K562 (cell line): ENCODE measurements around the gene NUP50. TPM values are rescaled to one million over a fixed set of nuclear protein-coding genes. Genes with fewer than 3 reads are reported as not detected.

Experiments used
- ATAC-seq: fragments of 200-7000 bp; cut with Tn5 transposase; 3 replicates; pipeline ENCODE4 v1.9.1; 2020; ENCODE audit warnings: moderate library complexity
- BruUV-seq: library from RNA; stranded (reverse); fragments of 400-500 nt; replicated peaks from 2 replicates; lab custom pipeline; 2021; lab: Mats Ljungman, UMichigan
- CTCF ChIA-PET: fragments of 300-600 bp; formaldehyde crosslinking; extraction: SDS; loops from one replicate; lab custom pipeline; 2021; ENCODE audit warnings: low intra/inter-chr PET ratio; lab: Yijun Ruan, JAX
- POLR2A ChIA-PET: fragments of 300-600, 350-650 bp; sonication (Branson Sonifier 250); formaldehyde crosslinking; extraction: SDS; loops from one replicate; lab custom pipeline; 2021; ENCODE audit warnings: antibody characterized with exemption, inconsistent platforms; lab: Yijun Ruan, JAX
- DNase-seq, 4 experiments: peaks; one replicate each; pipeline versions ENCODE4 v3.0.0 to v3.0.0-alpha.2; 2011 to 2018; ENCODE audit warnings: low spot score in 3 of 4, mixed read lengths in 3 of 4; ENCODE audit errors: extremely low read depth in 1 of 4
- FAIRE-seq: peaks from 2 replicates; lab custom pipeline; 2011; peaks lifted over from hg19 to GRCh38; lab: Jason Lieb, UNC
- H2AFZ ChIP-seq: 2 replicates; pipeline ENCODE4 v1.6.0; 2011; ENCODE audit warnings: low read depth, low read length, control low read depth, inconsistent platforms
- H3K27ac ChIP-seq: fragments of 200-600 bp; 3 replicates; pipeline ENCODE4 v1.8.0; 2011; ENCODE audit warnings: low read depth, mild to moderate bottlenecking, control low read depth, inconsistent platforms, low read length, moderate library complexity, mixed read lengths; ENCODE audit errors: extremely low read depth
- H3K27me3 ChIP-seq, 2 experiments: fragments of 300-600 bp in 1 of 2; 2 replicates in 1 of 2; 3 replicates in 1 of 2; pipeline versions ENCODE4 v1.6.0 to v1.8.0; 2011; ENCODE audit warnings: inconsistent platforms in 2 of 2, low read length in 2 of 2, mild to moderate bottlenecking in 1 of 2, mixed read lengths in 1 of 2, moderate library complexity in 1 of 2; ENCODE audit not compliant: control insufficient read depth in 2 of 2, insufficient read depth in 2 of 2
- H3K36me3 ChIP-seq: fragments of 300-600 bp; 3 replicates; pipeline ENCODE4 v1.8.0; 2011; ENCODE audit warnings: mild to moderate bottlenecking, low read length, inconsistent platforms; ENCODE audit not compliant: control insufficient read depth, insufficient read depth
- H3K4me1 ChIP-seq, 2 experiments: fragments of 200-600 bp in 1 of 2; replicated peaks in 1 of 2; 2 replicates in 1 of 2; 3 replicates in 1 of 2; pipeline versions ENCODE4 v1.5.1 to v1.8.0; 2011; ENCODE audit warnings: inconsistent platforms in 2 of 2, low read length in 2 of 2, mild to moderate bottlenecking in 1 of 2, mixed read lengths in 1 of 2, moderate library complexity in 1 of 2; ENCODE audit not compliant: control insufficient read depth in 2 of 2, insufficient read depth in 2 of 2
- H3K4me2 ChIP-seq: 2 replicates; pipeline ENCODE4 v1.6.1; 2011; ENCODE audit warnings: low read length, control low read depth, inconsistent platforms, mixed read lengths; ENCODE audit not compliant: insufficient read depth
- H3K4me3 ChIP-seq: fragments of 200-600 bp; sonication (generic), shearing (Covaris generic); 2 replicates; pipeline ENCODE4 v1.5.1; 2016; ENCODE audit warnings: control low read depth, inconsistent platforms
- H3K79me2 ChIP-seq: fragments of 200-600 bp; 3 replicates; pipeline ENCODE4 v1.8.0; 2011; ENCODE audit warnings: low read length, inconsistent platforms; ENCODE audit not compliant: control insufficient read depth, insufficient read depth
- H3K9ac ChIP-seq, 2 experiments: 2 replicates each; pipeline versions ENCODE4 v1.6.0 to v1.6.1; 2011; ENCODE audit warnings: low read depth in 2 of 2, low read length in 2 of 2, control low read depth in 1 of 2, inconsistent platforms in 1 of 2, mild to moderate bottlenecking in 1 of 2, mixed read lengths in 1 of 2; ENCODE audit not compliant: insufficient read depth in 1 of 2
- H3K9me1 ChIP-seq: one replicate; pipeline ENCODE4 v1.6.0; 2011; ENCODE audit warnings: inconsistent platforms, mild to moderate bottlenecking, low read length, moderate library complexity; ENCODE audit not compliant: control insufficient read depth, insufficient read depth
- H3K9me3 ChIP-seq: replicated peaks from 2 replicates; pipeline ENCODE4 v1.5.1; 2011; ENCODE audit warnings: low read depth, low read length, inconsistent platforms; ENCODE audit not compliant: control insufficient read depth, insufficient read depth
- H4K20me1 ChIP-seq: replicated peaks from 2 replicates; pipeline ENCODE4 v1.6.1; 2011; ENCODE audit warnings: low read length, inconsistent platforms, mixed read lengths; ENCODE audit not compliant: control insufficient read depth, insufficient read depth
- ARID1B ChIP-seq: fragments of 450-650 bp; IDR thresholded peaks from 2 replicates; pipeline ENCODE4 v1.6.1; 2016; ENCODE audit warnings: antibody characterized with exemption, mild to moderate bottlenecking, inconsistent platforms
- CBFA2T3 ChIP-seq: fragments of 450-650 bp; IDR thresholded peaks from 2 replicates; pipeline ENCODE4 v1.6.1; 2017
- CHD2 ChIP-seq: IDR thresholded peaks from 2 replicates; pipeline ENCODE4 v1.6.1; 2011; ENCODE audit warnings: low read depth, low read length
- FOXM1 ChIP-seq, 2 experiments: fragments of 450-650 bp in 1 of 2; sonication (generic) in 1 of 2; formaldehyde crosslinking in 1 of 2; IDR thresholded peaks; 2 replicates each; pipeline versions ENCODE4 v1.6.1 to v1.9.0; 2017 to 2022; ENCODE audit warnings: low read depth in 2 of 2, mild to moderate bottlenecking in 2 of 2, missing genetic modification reagents in 1 of 2, moderate library complexity in 1 of 2
- HMBOX1 ChIP-seq: sonication (generic); IDR thresholded peaks from 2 replicates; pipeline ENCODE4 v1.6.1; 2016
- NR2F6 ChIP-seq: fragments of 450-650 bp; formaldehyde crosslinking; IDR thresholded peaks from 2 replicates; pipeline ENCODE4 v1.4.0; 2020; ENCODE audit warnings: mild to moderate bottlenecking
- PCBP2 ChIP-seq: fragments of 200-400 bp; formaldehyde crosslinking; IDR thresholded peaks from 2 replicates; pipeline ENCODE4 v1.6.1; 2018; ENCODE audit warnings: low read length, low read depth, mild to moderate bottlenecking, moderate library complexity; ENCODE audit not compliant: poor library complexity, severe bottlenecking
- RBFOX2 ChIP-seq: fragments of 200-400 bp; formaldehyde crosslinking; IDR thresholded peaks from 2 replicates; pipeline ENCODE4 v1.6.1; 2017; ENCODE audit warnings: low read depth, mild to moderate bottlenecking, low read length, moderate library complexity
- SMARCB1 ChIP-seq: IDR thresholded peaks from 2 replicates; pipeline ENCODE4 v1.6.1; 2011; ENCODE audit warnings: improper control_type of control experiment, low read depth; ENCODE audit not compliant: insufficient read length
- SPI1 ChIP-seq: IDR thresholded peaks from 2 replicates; pipeline ENCODE4 v1.6.1; 2011; ENCODE audit warnings: low read depth, low read length, control low read depth, borderline replicate concordance
- ZNF584 ChIP-seq: fragments of 200-800 bp; sonication (Bioruptor generic); IDR thresholded peaks from 2 replicates; pipeline ENCODE4 v1.6.1; 2016; ENCODE audit warnings: low read depth, mild to moderate bottlenecking, missing genetic modification characterization, missing compliant biosample characterization
- WGBS: fragments of 100-300 bp; shearing (Covaris generic); methylation state at CpG from one replicate; pipeline ENCODE4 v1.1.6; 2016; ENCODE audit warnings: low coverage, mixed read lengths; ENCODE audit not compliant: insufficient coverage; ENCODE audit errors: missing lambda C conversion rate; 5-methylcytosine and 5-hydroxymethylcytosine counted together
- in situ Hi-C: fragments of 300-500 bp; cut with MboI; formaldehyde crosslinking; loops from 4 replicates; pipeline ENCODE4 v1.15.0; 2018; ENCODE audit warnings: inconsistent platforms, mixed read lengths
- intact Hi-C: fragments of 100-400 bp; cut with micrococcal nuclease; formaldehyde crosslinking; loops from 2 replicates; pipeline ENCODE4 v1.14.2; 2022
- polyA plus RNA-seq, 8 experiments: library from polyadenylated mRNA; depleted of rRNA in 4 of 8; stranded (reverse) in 5 of 8; unstranded in 3 of 8; fragments of >200 nt; fragmentation: Nextera tagmentation in 2 of 8; fragmentation: Illumina TruSeq in 1 of 8; extraction: Ambion mirVana in 2 of 8; extraction: Trizol in 1 of 8; gene quantifications; 2 replicates each; pipeline versions ENCODE4 v1.2.1 to v1.2.3, GENCODE V29; 2011 to 2014; ENCODE audit warnings: inconsistent platforms in 1 of 8, missing spikeins in 1 of 8
- total RNA-seq, 7 experiments: library from RNA; depleted of rRNA in 6 of 7; stranded (reverse); fragments of >200 nt in 6 of 7; fragmentation: Illumina TruSeq in 2 of 7; extraction: Trizol in 2 of 7; gene quantifications; 2 replicates each; pipeline versions ENCODE4 v1.2.1 to v1.2.3, GENCODE V29; 2011 to 2021; ENCODE audit warnings: low replicate concordance in 1 of 7

NUP50 gene
- total and polyA plus RNA-seq, 9 of the 15 experiments (the other 6 are each of a cell fraction or from before 2014, with no cell fraction given): 23.8 to 83.7 (median 55.3) TPM

DNA sequence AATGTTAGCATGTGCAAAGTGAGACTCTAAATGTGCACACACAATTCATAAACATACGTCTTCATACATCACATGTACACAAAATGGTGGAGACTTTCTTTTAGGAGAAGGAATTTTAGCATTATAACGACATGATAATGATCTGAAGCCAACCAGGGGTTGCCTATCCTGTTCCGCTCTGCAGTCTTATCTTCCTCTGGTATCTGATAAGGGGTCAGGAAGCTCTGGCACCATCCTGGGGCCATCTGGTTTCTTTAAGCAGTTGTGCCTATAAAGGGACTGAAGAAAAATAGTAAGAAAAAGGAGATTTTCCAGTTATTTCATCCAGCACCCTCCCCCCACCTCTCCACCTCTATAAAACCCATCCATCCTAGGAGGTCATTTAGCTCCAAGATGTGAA, 5.8 kb upstream of the NUP50 start:
- Histone ChIP-seq H3K9me3 (no peaks in the 10 kb centered on the region), H3K79me2 (peaks cover 37% of the 10 kb centered on the region), H3K4me1 (peaks cover 0 to 15% of the 10 kb centered on the region in 2 experiments; a peak in 3 of 5 replicates), H3K4me2 (no peak overlapping the region), H3K36me3 (peaks cover 13% of the 10 kb centered on the region; the same call in 1 of the 3 replicates), H3K9me1 (no peaks in the 10 kb centered on the region), H3K27me3 (no peaks in the 10 kb centered on the region), H3K4me3 (no peak overlapping the region), H4K20me1 (0 out of 2 replicates have a peak, but pooled peaks cover 2% of the 10 kb centered on the region), H3K9ac (no peak overlapping the region), H3K27ac (no peak overlapping the region), H2AFZ (no peak overlapping the region)
- TF ChIP-seq RBFOX2: no peak
- TF ChIP-seq FOXM1 (IDR thresholded peaks at IDR 0.05; ENCODE audit: low read depth): no peak
- no peak for TF ChIP-seq FOXM1 (CRISPR knock-in tag; IDR thresholded peaks at IDR 0.05; ENCODE audit: low read depth)
- in situ Hi-C loops: loop anchor here (10.0 kb wide), 1 partner anchor 53 kb away; no protein-coding TSS in a partner anchor
- no peak for DNase-seq
- FAIRE-seq: no peak
- ChIA-PET POLR2A (interaction anchor here (0.7 kb wide), 1 partner anchor 150 kb away, joined by 3 read pairs; no protein-coding TSS in a partner anchor), CTCF (no interaction called here)
- no TSS peak for BruUV-seq
- ATAC-seq: no peak
- intact Hi-C loops: no loop called here
- 70% methylated on average over 2 of the region's 3 CpGs for WGBS

- in situ Hi-C loops: loop anchor here (10.0 kb wide), 1 partner anchor 55 kb away; no protein-coding TSS in a partner anchor
- TF ChIP-seq NR2F6 (no peak), ARID1B (peak; percentile 34; the same call in 1 of the 2 replicates), SMARCB1 (no peak), ZNF584 (CRISPR knock-in tag) (no peak), CHD2 (no peak), HMBOX1 (peak; percentile 43), CBFA2T3 (peak; percentile 53), SPI1 (0 out of 2 replicates have a peak, but pooled peaks have one; percentile 22), PCBP2 (no peak)
Measured at GRCh38 chr22:45159652-45160462, 3.9 kb upstream of the NUP50 start.

More at GRCh38 chr22:45159652-45160462, 3.9 kb upstream of the NUP50 start:
- Histone ChIP-seq H3K36me3 (peaks cover 13% of the 10 kb centered on the region; the same call in 1 of the 3 replicates), H3K4me1 (peaks cover 5 to 15% of the 10 kb centered on the region in 2 experiments; a peak in 4 of 5 replicates), H3K79me2 (peaks cover 54% of the 10 kb centered on the region), H3K9me3 (no peaks in the 10 kb centered on the region), H3K4me3 (no peak overlapping the region), H3K4me2 (peak overlapping the region; percentile 43), H3K27ac (0 out of 3 replicates have a peak overlapping the region, but pooled peaks have one; percentile 10), H4K20me1 (0 out of 2 replicates have a peak, but pooled peaks cover 4% of the 10 kb centered on the region), H3K27me3 (no peaks in the 10 kb centered on the region), H2AFZ (no peak overlapping the region), H3K9ac (no peak overlapping the region), H3K9me1 (no peaks in the 10 kb centered on the region)
- 22% methylated on average over 5 of the region's 5 CpGs for WGBS
- ATAC-seq (no peak), DNase-seq (peak in 1 of 4 experiments; percentile 17), FAIRE-seq (peak; percentile 80)
- no TSS peak for BruUV-seq
- ChIA-PET CTCF (no interaction called here), POLR2A (interaction anchor here (0.7 to 1.9 kb wide), 2 partner anchors 8 to 10 kb away, joined by 3 to 6 read pairs; no protein-coding TSS in a partner anchor)
- intact Hi-C loops: no loop called here
